ENCODE results near the gene FAM43B.

The FAM43B gene

GRCh38 chr1:20534659-20535417 is 17.5 kb upstream of the FAM43B start:
- Mint-ChIP-seq H3K4me3 (no peak overlapping the region), H3K9me3 (ENCODE audit: low read depth) (no peaks in the 10 kb centered on the region), H3K27ac (no peak overlapping the region), H3K36me3 (no peaks in the 10 kb centered on the region), H3K4me1 (ENCODE audit: low read depth) (no peaks in the 10 kb centered on the region), H3K27me3 (peaks cover 18% of the 10 kb centered on the region)

GRCh38 chr1:20538227-20538626 is 14.1 kb upstream of the FAM43B start:
- Mint-ChIP-seq H3K36me3 (no peaks in the 10 kb centered on the region), H3K9me3 (ENCODE audit: low read depth) (no peaks in the 10 kb centered on the region), H3K27me3 (peaks cover 22% of the 10 kb centered on the region), H3K4me3 (no peak overlapping the region), H3K27ac (no peak overlapping the region), H3K4me1 (ENCODE audit: low read depth) (no peaks in the 10 kb centered on the region)

- Mint-ChIP-seq H3K27ac (no peak overlapping the region), H3K4me3 (no peak overlapping the region)
Observed at GRCh38 chr1:20538760-20539551, 13.4 kb upstream of the FAM43B start.

GRCh38 chr1:20540281-20540680 is 12.1 kb upstream of the FAM43B start:
- Mint-ChIP-seq H3K9me3 (ENCODE audit: low read depth) (no peaks in the 10 kb centered on the region), H3K36me3 (no peaks in the 10 kb centered on the region), H3K4me1 (ENCODE audit: low read depth) (no peaks in the 10 kb centered on the region), H3K27ac (no peak overlapping the region), H3K27me3 (peaks cover 16% of the 10 kb centered on the region), H3K4me3 (no peak overlapping the region)

More at GRCh38 chr1:20538760-20539551, 13.4 kb upstream of the FAM43B start:
- H3K4me1 Mint-ChIP-seq (ENCODE audit: low read depth) = no peaks in the 10 kb centered on the region
- H3K27me3 Mint-ChIP-seq = peaks cover 22% of the 10 kb centered on the region
- no peaks in the 10 kb centered on the region for H3K9me3 Mint-ChIP-seq (ENCODE audit: low read depth)
- no peaks in the 10 kb centered on the region for H3K36me3 Mint-ChIP-seq

- Mint-ChIP-seq H3K27me3 (peaks cover 22% of the 10 kb centered on the region), H3K4me1 (ENCODE audit: low read depth) (no peaks in the 10 kb centered on the region), H3K27ac (no peak overlapping the region), H3K9me3 (ENCODE audit: low read depth) (no peaks in the 10 kb centered on the region), H3K4me3 (no peak overlapping the region), H3K36me3 (no peaks in the 10 kb centered on the region)
Observed at GRCh38 chr1:20546637-20547036, 5.7 kb upstream of the FAM43B start.

- no peaks in the 10 kb centered on the region for H3K36me3 Mint-ChIP-seq
Observed at GRCh38 chr1:20551161-20551560, 1.2 kb upstream of the FAM43B start.

GRCh38 chr1:20552728-20553445 is 514 bp downstream of the FAM43B start:
- H3K27me3 Mint-ChIP-seq = peaks cover 17% of the 10 kb centered on the region
- H3K36me3 Mint-ChIP-seq = no peaks in the 10 kb centered on the region
- H3K4me3 Mint-ChIP-seq = no peak overlapping the region
- H3K27ac Mint-ChIP-seq = no peak overlapping the region
- H3K4me1 Mint-ChIP-seq (ENCODE audit: low read depth) = no peaks in the 10 kb centered on the region
- H3K9me3 Mint-ChIP-seq (ENCODE audit: low read depth) = no peaks in the 10 kb centered on the region

More at GRCh38 chr1:20551161-20551560, 1.2 kb upstream of the FAM43B start:
- H3K27ac Mint-ChIP-seq = no peak overlapping the region
- H3K4me1 Mint-ChIP-seq (ENCODE audit: low read depth) = no peaks in the 10 kb centered on the region
- H3K9me3 Mint-ChIP-seq (ENCODE audit: low read depth) = no peaks in the 10 kb centered on the region
- H3K4me3 Mint-ChIP-seq = no peak overlapping the region
- H3K27me3 Mint-ChIP-seq = peaks cover 22% of the 10 kb centered on the region

- Mint-ChIP-seq H3K4me1 (ENCODE audit: low read depth) (no peaks in the 10 kb centered on the region), H3K4me3 (no peak overlapping the region), H3K36me3 (no peaks in the 10 kb centered on the region), H3K27ac (no peak overlapping the region), H3K27me3 (peaks cover 17% of the 10 kb centered on the region), H3K9me3 (ENCODE audit: low read depth) (no peaks in the 10 kb centered on the region)
Observed at GRCh38 chr1:20555025-20555757, 2.8 kb downstream of the FAM43B start.

- Mint-ChIP-seq H3K4me1 (ENCODE audit: low read depth) (no peaks in the 10 kb centered on the region), H3K9me3 (ENCODE audit: low read depth) (no peaks in the 10 kb centered on the region), H3K27ac (no peak overlapping the region), H3K27me3 (peaks cover 19% of the 10 kb centered on the region), H3K36me3 (no peaks in the 10 kb centered on the region), H3K4me3 (no peak overlapping the region)
Observed at GRCh38 chr1:20555758-20556120, 3.4 kb downstream of the FAM43B start.

- peaks cover 21% of the 10 kb centered on the region for H3K27me3 Mint-ChIP-seq
- no peaks in the 10 kb centered on the region for H3K4me1 Mint-ChIP-seq (ENCODE audit: low read depth)
- H3K4me3 Mint-ChIP-seq = no peak overlapping the region
- no peaks in the 10 kb centered on the region for H3K9me3 Mint-ChIP-seq (ENCODE audit: low read depth)
- no peaks in the 10 kb centered on the region for H3K36me3 Mint-ChIP-seq
- H3K27ac Mint-ChIP-seq = no peak overlapping the region
Observed at GRCh38 chr1:20558191-20558590, 5.8 kb downstream of the FAM43B start.

- no peaks in the 10 kb centered on the region for H3K9me3 Mint-ChIP-seq (ENCODE audit: low read depth)
- H3K36me3 Mint-ChIP-seq = no peaks in the 10 kb centered on the region
- peaks cover 15% of the 10 kb centered on the region for H3K27me3 Mint-ChIP-seq
- no peak overlapping the region for H3K4me3 Mint-ChIP-seq
- no peaks in the 10 kb centered on the region for H3K4me1 Mint-ChIP-seq (ENCODE audit: low read depth)
- no peak overlapping the region for H3K27ac Mint-ChIP-seq
Observed at GRCh38 chr1:20560966-20561365, 8.6 kb downstream of the FAM43B start.

- H3K4me3 Mint-ChIP-seq = no peak overlapping the region
- H3K36me3 Mint-ChIP-seq = peaks cover 2% of the 10 kb centered on the region
- H3K27me3 Mint-ChIP-seq = peaks cover 17% of the 10 kb centered on the region
- no peaks in the 10 kb centered on the region for H3K9me3 Mint-ChIP-seq (ENCODE audit: low read depth)
- no peaks in the 10 kb centered on the region for H3K4me1 Mint-ChIP-seq (ENCODE audit: low read depth)
- no peak overlapping the region for H3K27ac Mint-ChIP-seq
Observed at GRCh38 chr1:20565234-20565633, 12.9 kb downstream of the FAM43B start.

- Mint-ChIP-seq H3K36me3 (peaks cover 2% of the 10 kb centered on the region), H3K27me3 (peaks cover 21% of the 10 kb centered on the region), H3K9me3 (ENCODE audit: low read depth) (no peaks in the 10 kb centered on the region), H3K4me1 (ENCODE audit: low read depth) (peaks cover 4% of the 10 kb centered on the region), H3K4me3 (no peak overlapping the region), H3K27ac (no peak overlapping the region)
Observed at GRCh38 chr1:20569523-20570098, 17.2 kb downstream of the FAM43B start.

- H3K4me3 Mint-ChIP-seq = no peak overlapping the region
- H3K9me3 Mint-ChIP-seq (ENCODE audit: low read depth) = no peaks in the 10 kb centered on the region
- peaks cover 2% of the 10 kb centered on the region for H3K36me3 Mint-ChIP-seq
- peaks cover 18% of the 10 kb centered on the region for H3K27me3 Mint-ChIP-seq
- H3K4me1 Mint-ChIP-seq (ENCODE audit: low read depth) = peaks cover 4% of the 10 kb centered on the region
- no peak overlapping the region for H3K27ac Mint-ChIP-seq
Observed at GRCh38 chr1:20571427-20571826, 19.1 kb downstream of the FAM43B start.
